Measurements from ENCODE around the gene IFI44.

DNA sequence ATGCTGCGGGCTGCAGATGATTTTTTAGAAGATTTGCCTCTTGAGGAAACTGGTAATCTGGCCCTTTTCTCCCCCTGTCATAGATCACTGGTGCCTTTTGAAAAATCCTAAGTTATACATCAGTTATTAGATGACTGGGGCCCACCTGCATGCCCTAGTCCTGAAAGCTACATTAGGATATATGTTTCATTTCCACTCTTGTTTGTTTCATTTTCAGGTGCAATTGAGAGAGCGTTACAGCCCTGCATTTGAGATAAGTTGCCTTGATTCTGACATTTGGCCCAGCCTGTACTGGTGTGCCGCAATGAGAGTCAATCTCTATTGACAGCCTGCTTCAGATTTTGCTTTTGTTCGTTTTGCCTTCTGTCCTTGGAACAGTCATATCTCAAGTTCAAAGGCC lies 8.1 kb upstream of the IFI44 start:
- TF ChIP-seq ZNF384 (IDR thresholded peaks at IDR 0.05) (no peak), ARNT (IDR thresholded peaks at IDR 0.05) (no peak)

Data from HEK293T (cell line).